Osteoblast (primary cell): Measurements from ENCODE around the gene ZDHHC14. TPM values are rescaled to one million over a fixed set of nuclear protein-coding genes. Genes with fewer than 3 reads are reported as not detected.

Source experiments
- DNase-seq: peaks from one replicate; pipeline ENCODE4 v3.0.0; 2011; ENCODE audit warnings: low spot score, mixed read lengths; ENCODE audit not compliant: insufficient read length; ENCODE audit errors: missing footprints
- H2AFZ ChIP-seq: 2 replicates; pipeline ENCODE4 v1.6.0; 2011; ENCODE audit warnings: mild to moderate bottlenecking, low read length
- H3K27ac ChIP-seq: 2 replicates; pipeline ENCODE4 v1.5.1; 2011; ENCODE audit warnings: mild to moderate bottlenecking, low read depth, low read length, moderate library complexity
- H3K27me3 ChIP-seq: 2 replicates; pipeline ENCODE4 v1.6.0; 2012; ENCODE audit warnings: mild to moderate bottlenecking, control low read depth, inconsistent platforms, low read length, moderate library complexity; ENCODE audit not compliant: insufficient read depth
- H3K36me3 ChIP-seq: 2 replicates; pipeline ENCODE4 v1.5.1; 2011; ENCODE audit warnings: mild to moderate bottlenecking, low read length, control low read depth, moderate library complexity; ENCODE audit not compliant: insufficient read depth
- H3K4me1 ChIP-seq: 2 replicates; pipeline ENCODE4 v1.5.1; 2011; ENCODE audit warnings: mild to moderate bottlenecking, low read length, control low read depth, moderate library complexity; ENCODE audit not compliant: insufficient read depth
- H3K4me2 ChIP-seq: 2 replicates; pipeline ENCODE4 v1.6.0; 2011; ENCODE audit warnings: mild to moderate bottlenecking, low read length; ENCODE audit not compliant: insufficient read depth
- H3K4me3 ChIP-seq: fragments of 200-600 bp; sonication (generic); 3 replicates; pipeline ENCODE4 v1.5.1; 2012; ENCODE audit warnings: mild to moderate bottlenecking, low read length, inconsistent platforms; ENCODE audit not compliant: insufficient read depth
- H3K79me2 ChIP-seq: 2 replicates; pipeline ENCODE4 v1.6.0; 2012; ENCODE audit warnings: mild to moderate bottlenecking, low read length, control low read depth, inconsistent platforms; ENCODE audit not compliant: insufficient read depth
- H3K9me3 ChIP-seq: 2 replicates; pipeline ENCODE4 v1.5.1; 2011; ENCODE audit warnings: low read depth, low read length, control low read depth
- H4K20me1 ChIP-seq: 2 replicates; pipeline ENCODE4 v1.6.0; 2012; ENCODE audit warnings: mild to moderate bottlenecking, low read length, control low read depth; ENCODE audit not compliant: insufficient read depth
- CTCF ChIP-seq: IDR thresholded peaks from 2 replicates; pipeline ENCODE4 v1.5.1; 2011; ENCODE audit warnings: mild to moderate bottlenecking, low read depth, low read length, moderate library complexity; ENCODE audit errors: extremely low read depth
- total RNA-seq: library from RNA; depleted of rRNA; stranded (reverse); fragments of >200 nt; gene quantifications from 2 replicates; pipeline ENCODE4 v1.2.3, GENCODE V29; 2012

Gene ZDHHC14
- total RNA-seq, 1 donor = 1.4 TPM

DNA sequence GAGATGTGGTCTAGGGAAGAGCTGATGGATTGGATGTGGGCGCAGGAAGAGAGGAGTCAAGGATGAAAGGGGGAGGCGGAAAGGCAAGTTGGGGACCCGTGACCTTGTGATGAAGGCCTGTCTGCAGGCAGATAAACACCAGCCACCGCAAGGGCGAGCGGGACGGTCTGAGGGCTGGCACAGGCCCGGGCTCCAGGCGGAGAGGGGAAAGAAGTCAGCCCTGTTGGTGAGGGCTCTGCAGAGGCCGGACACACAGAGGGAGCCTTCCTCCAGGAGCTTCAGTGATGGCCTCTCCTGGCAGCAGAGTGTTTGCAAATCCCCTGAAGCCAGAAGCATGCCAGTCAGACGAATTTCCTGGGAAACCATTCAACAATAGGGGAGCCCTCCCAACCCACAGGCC lies 112.2 kb downstream of the ZDHHC14 start:
- DNase-seq = no peak
- Histone ChIP-seq H3K36me3 (no peaks in the 10 kb centered on the region), H3K4me1 (no peaks in the 10 kb centered on the region), H3K4me2 (no peak overlapping the region), H3K79me2 (no peaks in the 10 kb centered on the region), H3K9me3 (no peaks in the 10 kb centered on the region), H3K4me3 (no peak overlapping the region), H3K27me3 (no peaks in the 10 kb centered on the region), H2AFZ (no peak overlapping the region), H4K20me1 (no peaks in the 10 kb centered on the region), H3K27ac (no peak overlapping the region)
- no peak for TF ChIP-seq CTCF

- no peak overlapping the region for H3K4me2 ChIP-seq
- H3K27me3 ChIP-seq = no peaks in the 10 kb centered on the region
- no peaks in the 10 kb centered on the region for H3K4me1 ChIP-seq
- H4K20me1 ChIP-seq = no peaks in the 10 kb centered on the region
- DNase-seq = no peak
- no peak for TF ChIP-seq CTCF
- H3K9me3 ChIP-seq = no peaks in the 10 kb centered on the region
- H3K79me2 ChIP-seq = no peaks in the 10 kb centered on the region
- no peaks in the 10 kb centered on the region for H3K36me3 ChIP-seq
- no peak overlapping the region for H2AFZ ChIP-seq
- H3K27ac ChIP-seq = no peak overlapping the region
- H3K4me3 ChIP-seq = no peak overlapping the region
These were observed 112.6 kb downstream of the ZDHHC14 start for GRCh38 chr6:157493576-157493975.

- H4K20me1 ChIP-seq = no peaks in the 10 kb centered on the region
- H3K27ac ChIP-seq = no peak overlapping the region
- H2AFZ ChIP-seq = no peak overlapping the region
- H3K36me3 ChIP-seq = no peaks in the 10 kb centered on the region
- no peak overlapping the region for H3K4me3 ChIP-seq
- H3K4me1 ChIP-seq = no peaks in the 10 kb centered on the region
- no peaks in the 10 kb centered on the region for H3K79me2 ChIP-seq
- no peak overlapping the region for H3K4me2 ChIP-seq
- DNase-seq = no peak
- no peak for TF ChIP-seq CTCF
- H3K27me3 ChIP-seq = no peaks in the 10 kb centered on the region
- no peaks in the 10 kb centered on the region for H3K9me3 ChIP-seq
These were observed 113.2 kb downstream of the ZDHHC14 start for GRCh38 chr6:157494132-157494710.

GRCh38 chr6:157496534-157497095 lies 115.6 kb downstream of the ZDHHC14 start:
- no peak overlapping the region for H3K4me2 ChIP-seq
- no peak overlapping the region for H2AFZ ChIP-seq
- H3K27ac ChIP-seq = no peak overlapping the region
- no peak for DNase-seq
- no peaks in the 10 kb centered on the region for H4K20me1 ChIP-seq
- no peak overlapping the region for H3K4me3 ChIP-seq
- no peaks in the 10 kb centered on the region for H3K79me2 ChIP-seq
- H3K9me3 ChIP-seq = no peaks in the 10 kb centered on the region
- H3K36me3 ChIP-seq = no peaks in the 10 kb centered on the region
- H3K4me1 ChIP-seq = no peaks in the 10 kb centered on the region
- TF ChIP-seq CTCF = no peak
- no peaks in the 10 kb centered on the region for H3K27me3 ChIP-seq
